IPS DF 6.9 (cell line): Measurements from ENCODE around the gene EMC9.

Experiments used
- DNase-seq: peaks from one replicate; pipeline ENCODE4 v3.0.0-alpha.2; 2013; ENCODE audit warnings: low read depth, low spot score
- H3K27ac ChIP-seq: one replicate; pipeline ENCODE4 v1.5.1; 2013; ENCODE audit warnings: low read length, control low read depth
- H3K27me3 ChIP-seq: 2 replicates; pipeline ENCODE4 v1.6.1; 2013; ENCODE audit warnings: mild to moderate bottlenecking, low read length; ENCODE audit not compliant: control insufficient read depth, insufficient read depth
- H3K36me3 ChIP-seq: 2 replicates; pipeline ENCODE4 v1.6.1; 2013; ENCODE audit warnings: low read length; ENCODE audit not compliant: control insufficient read depth, insufficient read depth
- H3K4me1 ChIP-seq: 2 replicates; pipeline ENCODE4 v1.6.1; 2013; ENCODE audit warnings: low read length; ENCODE audit not compliant: control insufficient read depth, insufficient read depth
- H3K4me3 ChIP-seq: 2 replicates; pipeline ENCODE4 v1.5.1; 2013; ENCODE audit warnings: mild to moderate bottlenecking, low read length
- H3K9me3 ChIP-seq: 2 replicates; pipeline ENCODE4 v1.6.1; 2013; ENCODE audit warnings: low read length, inconsistent platforms; ENCODE audit not compliant: control insufficient read depth, insufficient read depth
- WGBS: extraction: QIAGEN DNeasy Blood & Tissue Kit; methylation state at CpG from one replicate; pipeline ENCODE4 v1.1.7; 2013; ENCODE audit warnings: mixed read lengths, missing lambda C conversion rate; ENCODE audit not compliant: insufficient read length, insufficient coverage; 5-methylcytosine and 5-hydroxymethylcytosine counted together

Gene EMC9

DNA sequence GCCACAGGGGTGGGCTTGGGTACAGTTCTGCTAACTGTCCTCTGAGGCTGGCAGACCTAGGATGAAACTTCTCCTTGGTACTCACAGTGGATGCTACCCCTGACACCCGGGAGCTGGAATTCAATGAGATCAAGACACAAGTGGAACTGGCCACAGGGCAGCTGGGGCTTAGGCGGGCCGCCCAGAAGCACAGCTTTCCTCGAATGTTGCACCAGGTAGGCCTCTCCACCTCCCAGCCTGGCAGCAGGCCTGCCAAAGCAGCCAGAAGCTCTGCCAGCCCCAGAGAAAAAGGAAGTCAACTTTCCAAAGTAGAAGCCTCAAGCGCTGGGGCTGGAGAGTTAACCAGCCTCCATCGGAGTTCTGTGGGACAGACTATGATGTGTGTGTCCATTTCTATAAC, 24.2 kb downstream of the EMC9 start:
- no peak for DNase-seq
- no peak overlapping the region for H3K4me3 ChIP-seq
- WGBS: no CpG with 5 or more reads among the region's 6 CpGs
- no peaks in the 10 kb centered on the region for H3K27me3 ChIP-seq
- peaks cover 20% of the 10 kb centered on the region for H3K36me3 ChIP-seq
- no peak overlapping the region for H3K27ac ChIP-seq
- no peaks in the 10 kb centered on the region for H3K4me1 ChIP-seq
- no peaks in the 10 kb centered on the region for H3K9me3 ChIP-seq

DNA sequence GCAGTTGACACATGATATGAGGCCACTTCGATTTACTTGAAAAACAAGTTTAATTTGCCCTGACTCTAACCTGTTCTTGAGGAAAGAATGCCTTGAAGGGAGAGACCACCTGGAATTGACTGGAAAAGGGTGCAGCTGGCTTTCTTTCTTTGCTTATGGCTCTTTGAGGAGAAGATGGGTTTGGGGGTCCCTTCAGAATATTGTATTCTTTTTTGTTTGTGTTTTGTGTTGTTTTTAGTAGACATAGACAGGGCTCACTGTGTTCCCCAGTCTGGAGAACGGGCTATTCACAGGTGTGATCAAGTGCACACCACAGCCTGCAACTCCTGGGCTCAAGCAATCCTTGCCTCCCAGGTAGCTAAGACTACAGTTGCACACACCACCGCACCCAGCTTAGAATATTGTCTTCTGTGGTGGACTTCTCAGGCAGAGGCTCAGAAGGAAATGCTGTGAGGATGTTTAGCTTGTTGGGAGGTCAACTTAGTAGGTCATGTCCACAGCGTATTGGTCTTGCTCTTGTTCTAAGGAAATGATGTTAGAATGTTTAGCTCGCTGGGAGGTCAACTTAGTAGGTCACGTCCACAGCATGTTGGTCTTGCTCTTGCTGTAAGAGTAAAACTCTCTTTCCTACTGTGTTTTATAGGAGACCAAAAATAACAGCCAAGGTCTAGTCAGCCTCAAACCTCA, 25.1 kb downstream of the EMC9 start:
- WGBS: no CpG with 5 or more reads among the region's 6 CpGs
- no peak for DNase-seq
- H3K36me3 ChIP-seq: peaks cover 19% of the 10 kb centered on the region
- H3K4me1 ChIP-seq: no peaks in the 10 kb centered on the region
- no peaks in the 10 kb centered on the region for H3K27me3 ChIP-seq
- no peak overlapping the region for H3K27ac ChIP-seq
- no peak overlapping the region for H3K4me3 ChIP-seq
- no peaks in the 10 kb centered on the region for H3K9me3 ChIP-seq

DNA sequence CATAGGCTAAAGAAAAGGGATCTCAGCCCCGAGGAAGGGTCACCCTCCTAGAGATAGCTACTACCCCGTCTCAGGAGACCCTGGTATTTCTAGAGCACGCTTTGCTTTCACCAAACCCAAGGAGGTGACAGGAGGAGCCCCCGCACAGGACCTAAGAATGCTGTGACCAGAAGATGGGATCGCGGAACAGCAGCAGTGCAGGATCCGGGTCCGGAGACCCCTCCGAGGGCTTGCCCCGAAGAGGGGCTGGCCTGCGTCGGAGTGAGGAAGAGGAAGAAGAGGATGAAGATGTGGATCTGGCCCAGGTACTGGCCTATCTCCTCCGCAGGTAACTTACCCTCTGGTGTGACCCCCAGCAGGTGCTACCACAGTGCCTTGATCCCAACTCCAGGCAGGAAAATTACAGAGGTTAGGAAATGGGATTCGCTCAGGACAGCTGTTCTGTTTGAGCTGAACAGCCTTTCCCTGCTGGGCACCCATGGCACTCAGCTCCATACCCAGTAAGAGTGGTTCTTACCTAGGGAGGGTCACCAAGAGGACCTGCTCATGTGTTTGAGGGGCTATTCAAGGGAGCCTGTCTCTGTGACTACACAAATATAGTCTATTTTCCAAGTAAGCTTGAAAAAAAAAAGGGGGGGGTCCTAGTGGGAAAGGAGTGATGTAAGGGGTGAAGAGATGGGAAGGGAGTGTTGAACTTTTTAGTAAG, 25.8 kb downstream of the EMC9 start:
- WGBS: no CpG with 5 or more reads among the region's 14 CpGs

DNA sequence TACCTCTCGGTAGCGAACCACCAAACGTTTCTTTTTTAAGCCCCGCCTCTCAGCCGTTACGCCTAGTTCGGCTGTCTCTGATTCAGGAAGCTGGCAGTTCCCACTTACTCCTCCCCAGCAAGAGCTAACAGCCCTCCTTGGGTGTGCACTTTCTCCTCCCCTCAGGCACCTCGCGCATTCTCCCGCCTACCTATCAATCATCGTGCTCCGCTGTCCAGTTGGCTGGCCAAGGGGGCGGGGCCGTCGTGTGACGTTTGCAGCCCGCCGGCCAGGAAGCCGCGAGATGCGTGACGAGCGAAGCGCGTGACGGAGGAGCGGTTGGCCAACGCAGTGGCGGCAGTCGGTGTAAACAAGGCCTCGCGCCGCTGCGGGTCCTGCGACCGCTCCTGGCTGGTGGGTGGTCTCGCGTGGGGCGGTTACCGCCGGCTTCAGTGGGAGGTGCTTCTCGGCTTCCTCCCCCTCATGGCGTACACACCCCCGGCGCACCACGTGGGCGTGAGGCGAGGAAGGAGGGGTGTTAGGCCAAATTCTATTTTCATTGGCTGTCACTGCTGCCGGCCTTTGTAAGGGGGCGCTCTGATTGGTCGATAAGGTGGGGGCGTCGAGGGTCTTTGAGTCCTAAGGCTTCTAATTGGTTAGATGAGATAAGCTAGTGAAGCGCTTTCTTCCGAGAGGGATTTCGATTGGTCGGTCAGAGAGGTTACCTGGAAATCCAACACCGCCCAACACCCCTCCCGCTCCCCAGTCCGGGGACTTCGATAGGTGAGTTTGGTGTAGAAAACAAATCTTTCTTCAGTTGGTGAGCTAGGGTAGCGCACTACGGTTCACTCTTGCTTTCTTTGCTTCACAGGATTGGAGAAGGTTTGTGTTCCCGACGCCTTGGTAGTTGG, 26.6 kb downstream of the EMC9 start, which contains the start of the genes DCAF11 and NRL:
Gene DCAF11 (plus strand): TSS at position 246 of the 890 bp plus-strand sequence. CDS start 818 bp downstream, outside the sequence.
Gene NRL (minus strand): TSS at position 418 of the 890 bp plus-strand sequence. CDS start 32,101 bp downstream, outside the sequence.
- peaks cover 15% of the 10 kb centered on the region; the same call in 1 of the 2 replicates for H3K36me3 ChIP-seq
- no CpG with 5 or more reads among the region's 65 CpGs for WGBS
- H3K9me3 ChIP-seq: no peaks in the 10 kb centered on the region

More for the DNA sequence above, 25.8 kb downstream of the EMC9 start:
- Histone ChIP-seq H3K4me1 (no peaks in the 10 kb centered on the region), H3K27me3 (no peaks in the 10 kb centered on the region), H3K36me3 (peaks cover 15% of the 10 kb centered on the region; the same call in 1 of the 2 replicates), H3K4me3 (peak overlapping the region; percentile 65), H3K9me3 (no peaks in the 10 kb centered on the region), H3K27ac (no peak overlapping the region)
- DNase-seq: no peak

DNA sequence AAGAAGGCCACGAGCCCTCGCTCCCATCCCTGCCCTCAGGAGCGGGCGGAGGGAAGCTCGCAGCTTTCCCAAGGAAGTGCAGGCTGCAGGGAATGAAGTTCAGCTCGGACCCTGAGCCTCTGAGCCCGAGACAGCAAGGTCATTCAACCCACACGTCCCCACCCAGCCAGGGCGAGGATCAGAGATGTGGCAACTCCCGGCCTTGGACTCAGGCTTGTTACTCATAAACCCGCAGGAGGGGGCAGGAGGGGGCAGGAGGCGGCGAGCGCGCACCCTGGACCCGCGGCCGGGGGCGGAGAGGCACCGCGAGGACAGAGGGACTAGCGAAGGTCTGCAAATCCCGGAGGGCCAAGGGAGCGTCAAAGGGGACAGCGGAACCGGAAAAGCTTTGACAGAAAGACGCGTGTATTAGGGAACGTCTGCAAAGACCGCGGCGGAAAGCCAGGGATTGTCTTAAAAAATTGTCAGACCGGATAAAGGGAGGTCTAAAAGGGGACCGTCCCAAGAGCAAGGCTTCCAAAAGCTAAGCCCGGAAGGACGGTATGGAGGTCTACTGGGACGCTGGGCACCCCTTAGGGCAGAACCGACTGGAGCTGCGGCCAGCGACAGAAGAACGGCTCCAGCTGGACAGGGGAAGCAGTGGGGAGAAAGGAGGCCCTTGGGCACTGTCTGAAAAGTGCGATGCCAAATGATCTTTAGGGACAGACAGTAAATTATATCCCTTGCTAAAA, 27.4 kb downstream of the EMC9 start:
- H3K27me3 ChIP-seq: no peaks in the 10 kb centered on the region
- peaks cover 7% of the 10 kb centered on the region; the same call in 1 of the 2 replicates for H3K36me3 ChIP-seq
- DNase-seq: peak; percentile 33
- peak overlapping the region; percentile 83 for H3K4me3 ChIP-seq
- H3K4me1 ChIP-seq: no peaks in the 10 kb centered on the region
- H3K9me3 ChIP-seq: no peaks in the 10 kb centered on the region
- no CpG with 5 or more reads among the region's 42 CpGs for WGBS
- H3K27ac ChIP-seq: no peak overlapping the region

More for the DNA sequence above, 26.6 kb downstream of the EMC9 start, which contains the start of the genes DCAF11 and NRL:
- no peaks in the 10 kb centered on the region for H3K27me3 ChIP-seq
- H3K4me3 ChIP-seq: peak within 1 kb of the TSS; percentile 83
- H3K27ac ChIP-seq: no peak within 1 kb of the TSS
- peak; percentile 97 for DNase-seq
- no peaks in the 10 kb centered on the region for H3K4me1 ChIP-seq

DNA sequence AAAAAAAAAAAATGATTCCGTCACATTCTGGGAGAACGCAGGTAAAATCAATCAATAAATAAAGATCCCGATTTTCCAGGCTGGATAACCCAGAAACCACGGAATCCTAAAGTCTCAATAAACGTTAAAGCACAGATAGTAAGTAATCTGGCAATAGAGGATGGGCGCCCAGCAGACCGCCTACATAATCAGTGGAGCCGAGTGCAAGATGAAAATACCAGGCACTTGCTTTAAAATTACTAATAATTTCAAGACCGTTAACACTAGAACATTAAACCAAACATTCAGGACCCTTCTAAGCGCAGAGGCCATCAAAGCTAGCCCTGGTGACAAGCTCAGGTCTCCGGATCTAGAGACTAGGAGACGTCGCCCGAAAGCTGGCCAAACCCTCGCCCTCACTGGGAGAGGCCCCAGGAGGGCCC, 28.0 kb downstream of the EMC9 start:
- DNase-seq: no peak
- no peak overlapping the region for H3K27ac ChIP-seq
- WGBS: no CpG with 5 or more reads among the region's 15 CpGs

DNA sequence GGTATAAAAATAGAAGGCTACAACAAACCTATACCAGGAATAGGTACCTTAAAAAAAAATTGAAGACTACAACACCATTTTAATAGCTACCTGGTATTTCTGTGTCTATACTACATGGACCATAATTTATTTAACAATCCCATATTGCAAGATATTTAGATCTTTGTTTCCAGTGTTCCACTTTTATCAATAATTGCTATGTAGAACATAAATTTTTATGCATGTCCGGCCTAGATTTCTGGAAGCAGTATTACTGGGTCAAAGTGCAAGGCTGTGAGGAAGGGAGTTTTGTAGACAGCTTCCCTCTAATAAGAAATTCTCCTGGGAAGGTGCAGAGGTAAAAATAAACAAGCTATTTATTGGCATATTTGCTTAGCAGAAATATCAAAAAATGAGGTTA, 30.9 kb downstream of the EMC9 start:
- Histone ChIP-seq H3K27ac (no peak overlapping the region), H3K36me3 (no peaks in the 10 kb centered on the region), H3K4me1 (no peaks in the 10 kb centered on the region), H3K27me3 (no peaks in the 10 kb centered on the region), H3K4me3 (no peak overlapping the region), H3K9me3 (no peaks in the 10 kb centered on the region)
- no CpG with 5 or more reads among the region's 1 CpG for WGBS
- DNase-seq: no peak

More for the DNA sequence above, 28.0 kb downstream of the EMC9 start:
- H3K4me3 ChIP-seq: peak overlapping the region; percentile 83
- no peaks in the 10 kb centered on the region for H3K4me1 ChIP-seq
- H3K9me3 ChIP-seq: no peaks in the 10 kb centered on the region
- H3K27me3 ChIP-seq: no peaks in the 10 kb centered on the region
- 0 out of 2 replicates have a peak, but pooled peaks cover 2% of the 10 kb centered on the region for H3K36me3 ChIP-seq

DNA sequence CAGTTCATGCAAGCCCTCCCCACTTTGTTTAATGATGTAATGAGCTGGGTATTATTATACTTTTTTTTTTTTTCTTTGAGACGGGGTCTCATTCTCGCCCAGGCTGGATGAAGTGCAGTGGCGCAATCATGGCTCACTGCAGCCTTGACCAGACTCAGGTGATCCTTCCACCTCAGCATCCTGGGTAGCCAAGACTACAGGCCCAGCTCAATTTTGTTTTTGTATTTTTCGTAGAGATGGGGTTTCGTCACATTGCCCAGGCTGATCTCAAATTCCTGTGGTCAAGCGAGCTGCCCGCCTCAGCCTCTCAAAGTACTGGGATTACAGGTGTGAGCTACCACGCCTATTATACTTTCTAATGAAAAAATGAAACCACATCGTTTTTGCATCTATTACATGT, 31.3 kb downstream of the EMC9 start:
- Histone ChIP-seq H3K36me3 (no peaks in the 10 kb centered on the region), H3K9me3 (no peaks in the 10 kb centered on the region), H3K4me3 (no peak overlapping the region), H3K27ac (no peak overlapping the region), H3K27me3 (no peaks in the 10 kb centered on the region), H3K4me1 (no peaks in the 10 kb centered on the region)
- DNase-seq: no peak
- WGBS: no CpG with 5 or more reads among the region's 9 CpGs

DNA sequence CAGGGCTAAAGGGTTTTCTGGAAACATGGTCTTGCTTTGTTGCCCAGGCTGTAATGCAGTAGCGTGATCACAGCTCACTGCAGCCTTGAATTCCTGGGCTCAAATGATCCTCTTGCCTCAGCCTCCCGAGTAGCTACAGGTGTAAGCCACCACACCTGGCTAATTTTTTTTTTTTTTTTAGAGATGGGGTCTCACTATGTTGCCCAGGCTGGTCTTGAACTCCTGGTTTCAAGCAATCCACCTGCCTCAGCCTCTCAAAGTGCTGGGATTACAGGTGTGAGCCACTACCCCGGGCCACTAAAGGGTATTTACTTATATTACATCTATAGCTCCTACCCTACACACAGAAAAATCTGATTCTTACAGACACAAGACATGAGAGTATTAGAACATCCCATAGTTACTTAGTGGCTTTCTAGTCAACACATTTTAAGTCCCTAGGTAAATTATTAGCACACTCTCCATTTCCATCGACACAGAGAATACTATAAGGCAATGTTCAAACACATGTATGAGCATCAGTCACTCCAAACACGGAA, 33.0 kb downstream of the EMC9 start:
- Histone ChIP-seq H3K27ac (no peak overlapping the region), H3K36me3 (peaks cover 5% of the 10 kb centered on the region), H3K4me3 (no peak overlapping the region), H3K27me3 (no peaks in the 10 kb centered on the region), H3K9me3 (no peaks in the 10 kb centered on the region; the same call in 1 of the 2 replicates), H3K4me1 (no peaks in the 10 kb centered on the region)
- WGBS: no CpG with 5 or more reads among the region's 5 CpGs
- DNase-seq: no peak
